ENCODE results near the gene KATNB1.
"Not testable (repeated sequence)": the region's sequence is repeated elsewhere in the genome, so short reads cannot be mapped to it uniquely, and the experiment has no call there.

Gene KATNB1

GRCh38 chr16:57727610-57728009 lies 8.0 kb upstream of the KATNB1 start:
- no peak for DNase-seq

GRCh38 chr16:57728336-57729181 lies 7.0 kb upstream of the KATNB1 start:
- no peak for DNase-seq

- no peak for DNase-seq
Measured at GRCh38 chr16:57729182-57729484, 6.4 kb upstream of the KATNB1 start.

GRCh38 chr16:57729852-57730251 lies 5.7 kb upstream of the KATNB1 start:
- not testable (repeated sequence) for DNase-seq

GRCh38 chr16:57730771-57731730 lies 4.5 kb upstream of the KATNB1 start:
- DNase-seq: no peak

GRCh38 chr16:57732037-57732436 lies 3.5 kb upstream of the KATNB1 start:
- no peak for DNase-seq

GRCh38 chr16:57732714-57733113 lies 2.9 kb upstream of the KATNB1 start:
- DNase-seq: no peak

GRCh38 chr16:57734308-57734924 lies 1.2 kb upstream of the KATNB1 start:
- no peak for DNase-seq

- DNase-seq: peak; percentile 99
Measured at GRCh38 chr16:57734925-57735754, 430 bp upstream of the KATNB1 start.

- DNase-seq: peak; percentile 44
Measured at GRCh38 chr16:57736419-57737351, 1.1 kb downstream of the KATNB1 start.

- no peak for DNase-seq
Measured at GRCh38 chr16:57738844-57739243, 3.3 kb downstream of the KATNB1 start.

- no peak for DNase-seq
Measured at GRCh38 chr16:57739756-57740422, 4.3 kb downstream of the KATNB1 start.

- no peak for DNase-seq
Measured at GRCh38 chr16:57740423-57741071, 5.0 kb downstream of the KATNB1 start.

GRCh38 chr16:57741660-57742191 lies 6.2 kb downstream of the KATNB1 start:
- no peak for DNase-seq

- DNase-seq: no peak
Measured at GRCh38 chr16:57742543-57742942, 7.0 kb downstream of the KATNB1 start.

GRCh38 chr16:57743458-57743857 lies 7.9 kb downstream of the KATNB1 start:
- no peak for DNase-seq

GRCh38 chr16:57743886-57744641 lies 8.5 kb downstream of the KATNB1 start:
- DNase-seq: no peak

- DNase-seq: no peak
Measured at GRCh38 chr16:57744642-57744903, 9.0 kb downstream of the KATNB1 start.

- no peak for DNase-seq
Measured at GRCh38 chr16:57745768-57746167, 10.2 kb downstream of the KATNB1 start.

Data from NCI-H2171 (cell line).